Measurements from ENCODE around the gene TRAP1. TPM values are rescaled to one million over a fixed set of nuclear protein-coding genes. Genes with fewer than 3 reads are reported as not detected.

Gene TRAP1
- total RNA-seq, 1 experiment from 2014 or later: 204 TPM

DNA sequence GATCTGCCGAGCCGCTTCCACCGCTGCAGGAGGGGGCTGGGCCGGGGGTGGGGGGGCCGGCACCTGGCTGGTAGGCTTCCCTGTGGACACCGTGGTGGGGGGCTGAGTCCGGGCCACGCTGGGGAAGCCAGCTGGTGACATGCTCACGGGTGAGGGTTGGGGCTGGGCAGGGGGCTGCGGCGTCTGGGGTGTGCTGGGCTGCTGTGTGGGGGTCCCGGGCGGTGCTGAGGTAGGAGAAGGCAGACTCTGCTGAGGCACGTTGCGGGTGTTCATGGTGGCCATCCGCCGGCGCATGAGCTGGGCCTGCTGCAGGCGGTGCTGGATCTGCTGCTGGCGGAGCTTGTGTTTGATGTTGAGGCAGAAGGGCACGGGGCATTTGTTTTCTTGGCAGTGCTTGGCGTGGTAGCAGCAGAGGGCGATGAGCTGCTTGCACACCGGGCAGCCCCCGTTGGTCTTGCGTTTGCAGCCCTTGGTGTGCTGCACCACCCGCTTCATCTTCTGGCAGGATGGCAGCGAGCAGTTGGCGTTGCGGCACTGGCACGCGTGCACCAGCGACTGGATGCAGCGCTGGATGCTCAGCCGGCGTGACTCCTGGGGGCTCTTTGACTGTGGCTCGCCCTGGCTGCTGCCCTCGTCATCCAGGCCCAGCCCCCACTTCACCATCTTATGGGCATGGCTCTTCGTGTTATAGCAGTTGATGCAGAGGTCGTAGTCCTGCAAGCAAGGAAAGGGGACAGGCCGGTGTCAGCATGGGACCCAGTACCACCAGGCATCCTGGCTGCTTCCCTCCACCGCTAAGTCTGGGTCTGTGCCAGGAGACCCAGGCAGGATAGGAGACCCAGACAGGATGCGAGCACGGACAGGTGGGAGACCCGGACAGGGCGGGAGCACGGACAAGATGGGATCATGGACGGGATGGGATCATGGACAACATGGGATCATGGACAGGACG lies 12.1 kb upstream of the TRAP1 start:
- no TSS peak for BruUV-seq (replicated peaks)
- Histone ChIP-seq H3K4me3 (no peak overlapping the region), H3K79me2 (ENCODE audit: low read depth) (no peaks in the 10 kb centered on the region), H3K27ac (no peak overlapping the region), H3K4me2 (no peak overlapping the region), H3K27me3 (ENCODE audit: insufficient read depth, low read depth) (no peaks in the 10 kb centered on the region), H3K36me3 (ENCODE audit: low read depth) (0 out of 2 replicates have a peak, but pooled peaks cover 3% of the 10 kb centered on the region), H3K4me1 (replicated peaks; ENCODE audit: insufficient read depth) (no peaks in the 10 kb centered on the region), H3K9me2 (ENCODE audit: insufficient read depth) (no peaks in the 10 kb centered on the region), H3F3A (ENCODE audit: insufficient read depth, low read depth) (peaks cover 10% of the 10 kb centered on the region; the same call in 1 of the 2 replicates), H3K9me3 (ENCODE audit: insufficient read depth, low read depth) (no peaks in the 10 kb centered on the region), H4K20me1 (ENCODE audit: insufficient read depth) (peaks cover 6% of the 10 kb centered on the region), H2AFZ (no peak overlapping the region)
- CTCF ChIA-PET: no interaction called here
- intact Hi-C loops (cut with micrococcal nuclease; ENCODE audit: unreplicated experiment): no loop called here
- POLR2A ChIA-PET (ENCODE audit: unreplicated experiment): no interaction called here
- no peak for TF ChIP-seq EZH2 (IDR thresholded peaks at IDR 0.05; ENCODE audit: low read depth)
- TF ChIP-seq, protein P1, sequence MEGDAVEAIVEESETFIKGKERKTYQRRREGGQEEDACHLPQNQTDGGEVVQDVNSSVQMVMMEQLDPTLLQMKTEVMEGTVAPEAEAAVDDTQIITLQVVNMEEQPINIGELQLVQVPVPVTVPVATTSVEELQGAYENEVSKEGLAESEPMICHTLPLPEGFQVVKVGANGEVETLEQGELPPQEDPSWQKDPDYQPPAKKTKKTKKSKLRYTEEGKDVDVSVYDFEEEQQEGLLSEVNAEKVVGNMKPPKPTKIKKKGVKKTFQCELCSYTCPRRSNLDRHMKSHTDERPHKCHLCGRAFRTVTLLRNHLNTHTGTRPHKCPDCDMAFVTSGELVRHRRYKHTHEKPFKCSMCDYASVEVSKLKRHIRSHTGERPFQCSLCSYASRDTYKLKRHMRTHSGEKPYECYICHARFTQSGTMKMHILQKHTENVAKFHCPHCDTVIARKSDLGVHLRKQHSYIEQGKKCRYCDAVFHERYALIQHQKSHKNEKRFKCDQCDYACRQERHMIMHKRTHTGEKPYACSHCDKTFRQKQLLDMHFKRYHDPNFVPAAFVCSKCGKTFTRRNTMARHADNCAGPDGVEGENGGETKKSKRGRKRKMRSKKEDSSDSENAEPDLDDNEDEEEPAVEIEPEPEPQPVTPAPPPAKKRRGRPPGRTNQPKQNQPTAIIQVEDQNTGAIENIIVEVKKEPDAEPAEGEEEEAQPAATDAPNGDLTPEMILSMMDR (conservative IDR thresholded peaks at IDR 0.05): no peak
- no peak for DNase-seq

DNA sequence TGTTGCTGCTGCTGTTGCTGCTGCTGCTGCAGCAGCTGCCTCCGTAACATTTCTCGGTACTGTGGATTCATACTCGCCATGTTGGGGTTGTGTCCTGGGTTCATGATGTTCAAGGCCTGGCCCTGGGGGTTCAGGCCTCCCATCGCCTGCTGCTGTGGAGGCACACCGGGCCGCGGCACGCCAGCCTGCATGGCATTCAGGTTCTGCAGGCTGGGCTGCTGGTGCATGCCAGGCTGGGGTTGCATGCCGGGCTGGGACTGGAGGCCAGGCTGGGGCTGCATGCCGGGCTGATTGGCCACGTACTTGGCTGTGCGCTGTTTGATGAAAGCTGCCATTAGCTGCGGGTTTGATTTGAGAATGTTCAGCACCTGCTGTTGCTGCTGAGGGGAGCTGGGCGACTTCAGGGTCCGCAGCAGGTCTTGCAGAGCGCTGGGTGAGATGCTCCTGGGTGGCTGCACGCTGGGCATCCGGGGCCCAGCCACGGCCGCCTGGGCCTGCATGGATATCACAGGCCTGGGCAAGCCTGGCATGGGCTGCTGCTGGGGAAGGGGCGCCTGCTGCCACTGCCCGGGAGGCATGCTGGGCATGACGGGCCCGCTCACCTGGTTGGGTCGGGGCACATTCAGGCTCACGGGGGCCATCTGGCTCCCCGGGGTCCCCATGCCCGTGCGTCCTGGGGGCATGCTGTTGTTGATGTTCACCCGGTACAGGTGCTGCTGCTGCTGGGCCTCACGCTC lies 11.3 kb upstream of the TRAP1 start:
- no peak for DNase-seq
- Histone ChIP-seq H4K20me1 (ENCODE audit: insufficient read depth) (peaks cover 6% of the 10 kb centered on the region), H3K9me2 (ENCODE audit: insufficient read depth) (no peaks in the 10 kb centered on the region), H3K4me1 (replicated peaks; ENCODE audit: insufficient read depth) (no peaks in the 10 kb centered on the region), H3F3A (ENCODE audit: insufficient read depth, low read depth) (peaks cover 10% of the 10 kb centered on the region; the same call in 1 of the 2 replicates), H2AFZ (no peak overlapping the region), H3K27ac (no peak overlapping the region), H3K4me3 (no peak overlapping the region), H3K4me2 (no peak overlapping the region), H3K27me3 (ENCODE audit: insufficient read depth, low read depth) (no peaks in the 10 kb centered on the region), H3K79me2 (ENCODE audit: low read depth) (no peaks in the 10 kb centered on the region), H3K9me3 (ENCODE audit: insufficient read depth, low read depth) (no peaks in the 10 kb centered on the region), H3K36me3 (ENCODE audit: low read depth) (0 out of 2 replicates have a peak, but pooled peaks cover 3% of the 10 kb centered on the region)
- intact Hi-C loops (cut with micrococcal nuclease; ENCODE audit: unreplicated experiment): no loop called here
- no TSS peak for BruUV-seq (replicated peaks)
- ChIA-PET CTCF (no interaction called here), POLR2A (ENCODE audit: unreplicated experiment) (no interaction called here)
- TF ChIP-seq, protein P1 (conservative IDR thresholded peaks at IDR 0.05): no peak
- no peak for TF ChIP-seq EZH2 (IDR thresholded peaks at IDR 0.05; ENCODE audit: low read depth)

DNA sequence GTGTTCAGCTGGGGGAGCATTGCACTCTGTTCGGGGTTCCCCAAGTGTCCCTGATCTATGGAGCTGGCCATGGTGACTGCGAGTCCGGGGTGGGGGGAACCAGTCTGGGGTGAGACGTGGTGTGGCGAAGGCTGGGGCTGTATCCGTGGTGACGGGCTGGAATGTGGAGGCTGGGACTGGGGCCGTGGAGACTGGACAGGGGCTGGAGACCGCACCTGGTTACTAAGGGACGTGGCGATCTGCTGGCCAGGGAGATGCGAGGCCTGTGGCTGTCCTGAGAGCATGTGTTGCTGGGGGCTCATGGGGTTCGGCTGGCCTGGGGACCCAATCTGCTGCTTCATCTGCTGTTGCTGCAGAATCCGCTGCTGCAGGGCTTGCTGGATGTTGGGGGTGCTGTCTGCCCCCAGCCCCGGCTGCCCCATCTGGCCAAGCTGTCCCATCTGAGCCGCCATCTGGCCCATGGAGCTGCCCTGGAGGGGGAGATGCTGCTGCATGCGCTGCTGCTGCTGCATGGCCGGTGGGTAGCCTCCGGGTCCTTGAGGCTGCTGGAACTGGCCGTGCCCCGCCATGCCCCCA lies 10.6 kb upstream of the TRAP1 start:
- no TSS peak for BruUV-seq (replicated peaks)
- H3F3A ChIP-seq (ENCODE audit: insufficient read depth, low read depth): peaks cover 10% of the 10 kb centered on the region; the same call in 1 of the 2 replicates
- no peak overlapping the region for H3K4me2 ChIP-seq
- H3K27ac ChIP-seq: no peak overlapping the region
- H3K27me3 ChIP-seq (ENCODE audit: insufficient read depth, low read depth): no peaks in the 10 kb centered on the region
- H3K4me3 ChIP-seq: no peak overlapping the region
- ChIA-PET POLR2A (ENCODE audit: unreplicated experiment) (no interaction called here), CTCF (no interaction called here)
- TF ChIP-seq, protein P1 (conservative IDR thresholded peaks at IDR 0.05): no peak
- no peak for TF ChIP-seq EZH2 (IDR thresholded peaks at IDR 0.05; ENCODE audit: low read depth)
- 0 out of 2 replicates have a peak, but pooled peaks cover 3% of the 10 kb centered on the region for H3K36me3 ChIP-seq (ENCODE audit: low read depth)
- H2AFZ ChIP-seq: no peak overlapping the region
- peaks cover 6% of the 10 kb centered on the region for H4K20me1 ChIP-seq (ENCODE audit: insufficient read depth)
- no peaks in the 10 kb centered on the region for H3K79me2 ChIP-seq (ENCODE audit: low read depth)
- intact Hi-C loops (cut with micrococcal nuclease; ENCODE audit: unreplicated experiment): no loop called here
- no peaks in the 10 kb centered on the region for H3K4me1 ChIP-seq (replicated peaks; ENCODE audit: insufficient read depth)
- no peaks in the 10 kb centered on the region for H3K9me2 ChIP-seq (ENCODE audit: insufficient read depth)
- H3K9me3 ChIP-seq (ENCODE audit: insufficient read depth, low read depth): no peaks in the 10 kb centered on the region
- no peak for DNase-seq

Data from PC-9 (cell line).